Astrocyte (in vitro differentiated cells and primary cell): ENCODE results near the gene TMEM45A.

ENCODE experiments used
- CTCF ChIP-seq: IDR thresholded peaks from 2 replicates; pipeline ENCODE4 v1.5.1; 2011; ENCODE audit warnings: low read depth, mild to moderate bottlenecking, inconsistent platforms, low read length, moderate library complexity; ENCODE audit not compliant: insufficient read depth
- EZH2 ChIP-seq: IDR thresholded peaks from 2 replicates; pipeline ENCODE4 v1.6.1; 2012; ENCODE audit warnings: mild to moderate bottlenecking, low read length, inconsistent platforms; ENCODE audit not compliant: insufficient read depth

GRCh38 chr3:100536093-100536492 is 43.7 kb downstream of the TMEM45A start:
- TF ChIP-seq CTCF: no peak
- TF ChIP-seq EZH2: no peak
